K562 treated with DMSO at 1 percent for 12 hours (cell line): ENCODE measurements around the gene SPIN3. TPM values are rescaled to one million over a fixed set of nuclear protein-coding genes. Genes with fewer than 3 reads are reported as not detected.

Experiments
- total RNA-seq: library from RNA; unstranded; fragments of 300-600 nt; gene quantifications from 2 replicates; pipeline ENCODE4 v1.2.3, GENCODE V29; 2022; ENCODE audit not compliant: insufficient read depth

The SPIN3 gene
- 1.6 and 4.7 TPM in 2 replicates for total RNA-seq

DNA sequence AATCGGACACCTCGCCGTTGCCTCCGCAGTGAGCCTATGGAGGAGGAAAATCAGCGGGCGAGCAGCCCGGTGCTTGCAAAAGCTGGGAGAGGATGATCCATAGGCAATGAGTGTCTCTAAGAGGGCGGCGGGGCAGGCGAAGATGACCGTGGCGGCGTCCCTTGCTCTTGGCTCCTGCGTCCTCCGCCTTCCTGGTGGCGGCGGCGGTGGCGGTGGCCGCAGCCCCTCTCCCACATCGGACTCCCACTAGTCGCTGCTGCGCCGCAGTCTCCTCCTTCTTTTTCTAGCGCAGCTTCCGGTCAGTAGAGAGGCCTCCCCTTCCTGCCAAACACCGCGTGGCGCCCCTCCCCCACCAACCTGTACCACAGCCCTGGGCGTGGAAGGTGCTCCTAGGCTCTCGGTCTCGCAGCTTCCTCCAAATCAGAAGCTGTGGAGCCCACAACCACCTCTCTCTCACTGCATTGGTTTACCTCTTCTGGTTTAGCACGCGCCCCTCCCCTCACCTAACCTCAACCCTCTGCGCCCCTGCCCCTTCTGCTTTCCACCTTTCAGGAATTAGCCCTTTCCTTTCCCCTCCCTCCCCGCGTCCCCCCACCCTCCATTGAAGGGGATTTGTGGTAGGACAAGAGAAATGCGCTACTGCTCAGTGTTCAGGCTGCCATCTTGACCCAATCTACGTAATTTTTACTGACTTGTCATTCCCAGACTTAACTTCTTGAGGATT lies at the start of gene SPIN3:
Gene SPIN3 (minus strand): TSS at position 271 of the 724 bp plus-strand sequence. CDS start 594 bp downstream, outside the sequence.

Other genes starting within 250 kb of the SPIN3 start
- 7.4 and 10.1 TPM in 2 replicates for gene SPIN2B, start 126.0 kb upstream of the SPIN3 start, total RNA-seq
- not detected in 2 replicates for gene SPIN2A, start 141.9 kb upstream of the SPIN3 start, total RNA-seq